Tibial nerve (tissue), 4 donors: ENCODE data around the gene REN.

Source experiments
- EP300 ChIP-seq, 2 donors: sonication (generic); formaldehyde crosslinking; IDR thresholded peaks; one replicate each; pipeline ENCODE4 v1.6.1; 2017; ENCODE audit warnings: antibody characterized with exemption in 2 of 2, mild to moderate bottlenecking in 1 of 2
- POLR2A ChIP-seq, 2 donors: fragments of 450-650 bp; IDR thresholded peaks; one replicate each; pipeline ENCODE4 v1.6.1; 2017; ENCODE audit warnings: antibody characterized with exemption in 2 of 2, mild to moderate bottlenecking in 2 of 2, moderate library complexity in 2 of 2
- TF ChIP-seq, protein P1 (sequence below), 5 experiments: fragments of 200-600 bp in 3 of 5; fragments of 450-650 bp in 2 of 5; sonication (generic) in 3 of 5; IDR thresholded peaks; one replicate each; pipeline ENCODE4 v1.5.1; 2016 to 2019; ENCODE audit warnings: antibody characterized with exemption in 5 of 5, mild to moderate bottlenecking in 3 of 5, moderate library complexity in 2 of 5

DNA sequence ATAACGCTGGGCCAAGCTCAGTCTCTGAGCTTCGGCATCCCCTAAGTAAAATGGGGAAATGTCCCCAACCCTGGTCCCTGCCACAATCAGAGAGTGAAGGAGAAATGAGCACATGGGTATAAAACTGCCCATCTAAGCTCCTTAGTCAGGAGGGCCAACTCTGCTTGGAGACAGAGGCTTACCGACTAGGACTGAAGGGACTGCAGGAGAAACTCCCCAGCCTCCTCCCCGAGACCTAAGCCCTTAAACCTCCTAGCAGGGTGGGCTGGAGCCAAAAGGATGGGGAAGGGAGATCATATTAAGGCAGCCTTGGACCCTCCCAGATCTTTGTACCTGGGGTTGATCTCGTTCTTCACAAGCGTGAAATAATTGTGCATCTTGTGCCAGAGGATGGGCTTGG is 19.8 kb downstream of the REN start:
- TF ChIP-seq, protein P1, sequence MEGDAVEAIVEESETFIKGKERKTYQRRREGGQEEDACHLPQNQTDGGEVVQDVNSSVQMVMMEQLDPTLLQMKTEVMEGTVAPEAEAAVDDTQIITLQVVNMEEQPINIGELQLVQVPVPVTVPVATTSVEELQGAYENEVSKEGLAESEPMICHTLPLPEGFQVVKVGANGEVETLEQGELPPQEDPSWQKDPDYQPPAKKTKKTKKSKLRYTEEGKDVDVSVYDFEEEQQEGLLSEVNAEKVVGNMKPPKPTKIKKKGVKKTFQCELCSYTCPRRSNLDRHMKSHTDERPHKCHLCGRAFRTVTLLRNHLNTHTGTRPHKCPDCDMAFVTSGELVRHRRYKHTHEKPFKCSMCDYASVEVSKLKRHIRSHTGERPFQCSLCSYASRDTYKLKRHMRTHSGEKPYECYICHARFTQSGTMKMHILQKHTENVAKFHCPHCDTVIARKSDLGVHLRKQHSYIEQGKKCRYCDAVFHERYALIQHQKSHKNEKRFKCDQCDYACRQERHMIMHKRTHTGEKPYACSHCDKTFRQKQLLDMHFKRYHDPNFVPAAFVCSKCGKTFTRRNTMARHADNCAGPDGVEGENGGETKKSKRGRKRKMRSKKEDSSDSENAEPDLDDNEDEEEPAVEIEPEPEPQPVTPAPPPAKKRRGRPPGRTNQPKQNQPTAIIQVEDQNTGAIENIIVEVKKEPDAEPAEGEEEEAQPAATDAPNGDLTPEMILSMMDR (IDR thresholded peaks at IDR 0.05): no peak
- TF ChIP-seq EP300 (IDR thresholded peaks at IDR 0.05) (no peak), POLR2A (IDR thresholded peaks at IDR 0.05) (no peak)
